ENCODE results near the gene RELL1.
"Not testable (repeated sequence)": the region's sequence is repeated elsewhere in the genome, so short reads cannot be mapped to it uniquely, and the experiment has no call there.

RELL1 gene

GRCh38 chr4:37690976-37691375, 4.8 kb upstream of the RELL1 start:
- FAIRE-seq: no peak

- FAIRE-seq: no peak
These were observed 3.3 kb upstream of the RELL1 start for GRCh38 chr4:37689353-37690095.

- no peak for FAIRE-seq
These were observed 1.5 kb upstream of the RELL1 start for GRCh38 chr4:37687681-37688080.

GRCh38 chr4:37687194-37687562, 1.0 kb upstream of the RELL1 start:
- FAIRE-seq: no peak

GRCh38 chr4:37685823-37686372, 278 bp downstream of the RELL1 start:
- no peak for FAIRE-seq

- FAIRE-seq: peak; percentile 86
These were observed 884 bp downstream of the RELL1 start for GRCh38 chr4:37685161-37685822.

- no peak for FAIRE-seq
These were observed 2.0 kb downstream of the RELL1 start for GRCh38 chr4:37684154-37684553.

- no peak for FAIRE-seq
These were observed 3.3 kb downstream of the RELL1 start for GRCh38 chr4:37682701-37683401.

- FAIRE-seq: no peak
These were observed 6.1 kb downstream of the RELL1 start for GRCh38 chr4:37680089-37680488.

- FAIRE-seq: no peak
These were observed 6.9 kb downstream of the RELL1 start for GRCh38 chr4:37679301-37679700.

- FAIRE-seq: no peak
These were observed 7.6 kb downstream of the RELL1 start for GRCh38 chr4:37678624-37679023.

- no peak for FAIRE-seq
These were observed 10.4 kb downstream of the RELL1 start for GRCh38 chr4:37675587-37676290.

- no peak for FAIRE-seq
These were observed 11.7 kb downstream of the RELL1 start for GRCh38 chr4:37674439-37674838.

- FAIRE-seq: no peak
These were observed 12.5 kb downstream of the RELL1 start for GRCh38 chr4:37673538-37674192.

- FAIRE-seq: no peak
These were observed 15.1 kb downstream of the RELL1 start for GRCh38 chr4:37671072-37671471.

- FAIRE-seq: no peak
These were observed 15.9 kb downstream of the RELL1 start for GRCh38 chr4:37670249-37670648.

- not testable (repeated sequence) for FAIRE-seq
These were observed 17.1 kb downstream of the RELL1 start for GRCh38 chr4:37669124-37669523.

- no peak for FAIRE-seq
These were observed 18.7 kb downstream of the RELL1 start for GRCh38 chr4:37667197-37668100.

GRCh38 chr4:37666625-37667071, 19.5 kb downstream of the RELL1 start:
- FAIRE-seq: no peak

GRCh38 chr4:37665333-37666320, 20.5 kb downstream of the RELL1 start:
- FAIRE-seq: no peak
